Measurements from ENCODE around the gene CKAP4.
"Not testable (repeated sequence)": the region's sequence is repeated elsewhere in the genome, so short reads cannot be mapped to it uniquely, and the experiment has no call there.

Gene CKAP4, protein sequence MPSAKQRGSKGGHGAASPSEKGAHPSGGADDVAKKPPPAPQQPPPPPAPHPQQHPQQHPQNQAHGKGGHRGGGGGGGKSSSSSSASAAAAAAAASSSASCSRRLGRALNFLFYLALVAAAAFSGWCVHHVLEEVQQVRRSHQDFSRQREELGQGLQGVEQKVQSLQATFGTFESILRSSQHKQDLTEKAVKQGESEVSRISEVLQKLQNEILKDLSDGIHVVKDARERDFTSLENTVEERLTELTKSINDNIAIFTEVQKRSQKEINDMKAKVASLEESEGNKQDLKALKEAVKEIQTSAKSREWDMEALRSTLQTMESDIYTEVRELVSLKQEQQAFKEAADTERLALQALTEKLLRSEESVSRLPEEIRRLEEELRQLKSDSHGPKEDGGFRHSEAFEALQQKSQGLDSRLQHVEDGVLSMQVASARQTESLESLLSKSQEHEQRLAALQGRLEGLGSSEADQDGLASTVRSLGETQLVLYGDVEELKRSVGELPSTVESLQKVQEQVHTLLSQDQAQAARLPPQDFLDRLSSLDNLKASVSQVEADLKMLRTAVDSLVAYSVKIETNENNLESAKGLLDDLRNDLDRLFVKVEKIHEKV

DNA sequence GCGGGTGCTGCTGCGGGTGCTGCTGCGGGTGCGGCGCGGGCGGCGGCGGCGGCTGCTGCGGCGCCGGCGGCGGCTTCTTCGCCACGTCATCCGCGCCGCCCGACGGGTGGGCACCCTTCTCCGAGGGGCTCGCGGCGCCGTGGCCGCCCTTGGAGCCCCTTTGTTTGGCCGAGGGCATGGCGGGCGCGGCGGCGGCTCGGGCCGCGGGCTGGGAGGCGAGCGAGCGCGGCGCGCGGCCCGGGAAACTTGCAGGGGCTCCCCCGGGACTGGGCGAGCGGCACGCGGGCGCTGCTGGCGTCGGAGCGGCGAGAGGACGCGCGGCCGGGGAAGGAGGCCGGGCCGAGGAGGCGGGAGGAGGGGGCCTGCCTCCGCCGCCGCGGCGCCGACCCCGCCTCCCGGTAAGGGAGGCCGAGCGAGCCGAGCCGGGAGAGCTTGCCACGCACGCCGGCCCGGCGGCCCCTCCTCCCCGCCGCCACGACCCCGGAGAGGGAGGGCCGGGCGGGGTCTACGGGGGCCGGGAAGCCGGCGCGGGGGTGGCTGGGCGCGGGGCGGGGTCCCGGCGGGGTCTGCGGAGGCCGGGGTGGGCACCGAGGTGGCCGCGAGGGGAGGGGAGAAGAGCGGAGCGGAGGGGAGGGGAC, at the start of gene CKAP4:
CKAP4 (minus strand) TSS at position 347 of the 638 bp plus-strand sequence; CDS start at position 178, 169 bp downstream.
- peak; percentile 79 for DNase-seq

DNA sequence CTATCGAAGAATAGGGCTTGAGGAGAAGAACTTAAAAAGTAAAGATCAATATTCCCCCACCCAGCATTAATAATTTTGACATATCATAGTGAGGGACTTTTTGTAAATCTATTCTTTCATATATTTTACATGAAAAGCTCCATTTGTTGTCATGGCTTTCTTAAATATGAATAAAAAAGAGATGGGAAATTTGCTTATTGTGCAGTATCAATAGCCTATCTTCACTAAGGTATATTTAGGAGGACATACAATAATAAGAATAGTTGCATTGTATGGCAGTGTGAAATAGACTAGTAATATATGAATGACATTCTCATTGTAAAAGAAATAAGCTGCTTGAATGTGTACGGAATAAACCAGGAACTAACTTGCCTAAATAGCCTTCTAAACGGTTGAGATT, 49.3 kb upstream of the CKAP4 start:
- DNase-seq: no peak

DNA sequence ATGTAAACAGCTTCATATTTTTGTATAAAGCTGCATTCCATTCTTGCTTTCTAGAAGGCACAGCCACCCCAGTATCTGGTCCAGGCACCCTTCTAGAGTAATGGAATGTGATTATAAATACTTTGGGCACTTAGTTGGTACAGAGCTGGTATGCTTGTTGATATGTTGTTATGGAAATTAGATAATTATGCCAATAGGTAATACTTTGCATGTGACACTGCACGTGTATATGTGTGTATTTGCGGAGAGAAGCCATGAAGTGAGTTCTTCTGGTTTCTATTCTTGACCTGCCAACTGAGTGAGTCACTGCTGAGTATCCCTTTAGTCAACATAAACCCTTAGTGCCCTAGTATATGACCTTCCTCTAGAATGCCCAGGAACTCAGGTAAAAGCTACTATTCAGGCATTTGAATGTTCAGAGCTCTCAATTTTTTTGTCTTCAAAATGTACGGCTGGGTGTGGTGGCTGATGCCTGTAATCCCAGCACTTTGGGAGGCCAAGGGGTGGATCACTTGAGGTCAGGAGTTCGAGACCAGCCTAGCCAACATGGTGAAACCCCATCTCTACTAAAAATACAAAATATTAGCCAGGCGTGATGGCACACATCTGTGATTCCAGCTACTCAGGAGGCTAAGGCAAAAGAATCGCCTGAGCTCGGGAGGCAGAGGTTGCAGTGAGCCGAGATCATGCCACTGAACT, 48.5 kb upstream of the CKAP4 start:
- DNase-seq: no peak

DNA sequence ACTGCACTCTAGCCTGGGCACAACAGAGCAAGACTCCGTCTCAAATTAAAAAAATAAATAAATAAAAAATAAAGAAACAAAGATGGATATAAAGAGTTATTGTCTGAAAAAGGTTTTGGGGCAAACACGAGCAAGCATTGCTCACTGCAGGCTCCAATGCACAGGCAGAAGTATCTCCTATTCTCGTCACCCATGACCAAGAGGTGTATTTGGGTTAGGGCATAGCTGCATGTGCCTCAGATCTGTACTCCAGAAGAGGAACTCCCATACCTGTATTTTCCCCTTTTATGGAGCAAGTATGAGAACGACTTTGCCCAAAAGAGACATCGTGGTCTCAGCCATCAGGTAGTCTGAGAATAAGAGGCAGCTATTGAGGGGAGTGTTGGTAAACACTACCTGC, 44.5 kb upstream of the CKAP4 start:
- no peak for DNase-seq

DNA sequence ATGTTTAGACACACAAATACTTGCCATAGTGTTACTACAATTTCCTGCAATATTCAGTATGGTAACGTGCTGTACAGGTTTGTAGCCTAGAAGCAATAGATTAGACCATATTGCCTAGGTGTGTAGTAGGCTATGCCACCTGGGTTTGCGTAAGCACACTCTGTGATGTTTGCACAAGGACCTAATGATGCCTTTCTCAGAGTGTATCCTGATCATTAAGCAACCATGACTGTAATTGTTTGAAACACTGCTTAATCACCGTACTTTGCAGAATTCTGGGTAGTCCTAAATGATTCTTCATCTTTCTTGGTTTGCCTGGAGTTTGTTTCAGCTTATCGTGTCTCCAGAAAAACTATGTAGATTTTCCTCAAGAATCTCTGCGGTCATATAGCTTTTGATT, 43.5 kb upstream of the CKAP4 start:
- DNase-seq: no peak

DNA sequence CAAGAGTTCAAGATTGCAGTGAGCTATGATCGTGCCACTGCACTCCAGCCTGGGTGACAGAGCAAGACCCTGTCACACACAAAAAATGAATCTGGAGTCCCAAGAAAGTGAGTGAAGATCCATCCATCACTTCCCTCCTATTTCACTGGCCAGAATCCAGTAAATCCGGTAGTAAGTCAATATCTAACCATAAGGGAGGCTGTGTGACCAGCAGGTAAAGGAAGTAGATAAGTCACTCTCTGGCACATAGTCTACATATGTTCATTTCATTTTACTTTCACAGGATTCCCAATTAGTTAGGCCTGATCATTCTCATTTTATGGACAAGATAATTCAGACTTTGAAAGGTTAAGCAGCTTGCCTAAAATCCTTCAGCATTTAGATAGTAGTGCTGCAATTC, 42.8 kb upstream of the CKAP4 start:
- DNase-seq: no peak

DNA sequence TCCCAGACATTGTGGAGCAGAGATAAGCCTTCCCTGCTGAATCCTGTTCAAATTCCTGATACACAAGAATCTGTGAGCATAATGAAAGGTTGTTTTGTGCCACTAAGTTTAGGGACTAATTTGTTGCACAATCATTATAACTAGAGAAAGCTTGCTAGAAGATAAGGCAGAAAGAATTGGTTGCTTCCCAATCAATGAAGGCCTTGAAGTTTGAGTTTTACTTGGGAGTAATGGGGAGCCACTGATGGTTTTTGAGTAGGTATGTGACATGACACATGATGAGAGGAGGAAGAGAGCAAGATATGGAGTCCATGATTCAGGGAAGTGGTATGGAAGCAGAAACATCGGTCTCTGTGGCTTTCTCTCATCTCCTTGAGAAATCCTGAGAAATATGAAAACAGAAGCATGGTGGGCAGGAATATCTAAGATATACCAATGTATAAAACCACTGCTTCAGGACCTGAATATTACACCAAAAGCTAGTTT, 41.4 kb upstream of the CKAP4 start:
- no peak for DNase-seq

DNA sequence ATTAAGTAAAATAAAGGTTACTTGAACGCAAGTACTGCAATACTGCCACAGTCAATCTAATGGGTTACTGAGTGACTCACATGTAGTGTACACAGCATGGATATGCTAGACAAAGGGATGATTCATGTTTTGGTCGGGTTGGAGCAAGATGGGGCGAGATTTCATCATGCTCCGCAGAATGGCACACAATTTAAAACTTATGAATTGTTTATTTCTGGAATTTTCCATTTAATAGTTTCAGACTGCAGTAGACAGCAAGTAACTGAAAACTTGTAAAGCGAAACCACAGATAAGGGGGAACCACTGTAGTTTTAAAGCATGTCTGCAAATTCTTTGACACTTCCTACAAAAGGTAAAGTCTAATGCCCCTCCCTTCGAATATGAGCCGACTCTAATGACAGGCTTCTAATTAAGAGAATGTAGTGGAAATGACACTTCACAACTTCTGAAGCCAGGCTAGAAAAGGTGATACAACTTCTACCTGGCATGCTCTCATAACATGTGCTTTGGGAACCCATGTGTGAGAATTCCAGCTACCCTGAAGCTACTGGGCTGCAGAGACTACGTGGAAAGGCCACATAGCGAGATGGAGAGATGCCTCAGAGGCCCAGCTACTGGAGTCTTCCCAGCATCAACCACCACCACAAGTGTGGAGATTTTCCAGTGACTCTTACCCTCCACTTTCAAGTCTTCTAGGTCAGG, 40.8 kb upstream of the CKAP4 start:
- DNase-seq: no peak

DNA sequence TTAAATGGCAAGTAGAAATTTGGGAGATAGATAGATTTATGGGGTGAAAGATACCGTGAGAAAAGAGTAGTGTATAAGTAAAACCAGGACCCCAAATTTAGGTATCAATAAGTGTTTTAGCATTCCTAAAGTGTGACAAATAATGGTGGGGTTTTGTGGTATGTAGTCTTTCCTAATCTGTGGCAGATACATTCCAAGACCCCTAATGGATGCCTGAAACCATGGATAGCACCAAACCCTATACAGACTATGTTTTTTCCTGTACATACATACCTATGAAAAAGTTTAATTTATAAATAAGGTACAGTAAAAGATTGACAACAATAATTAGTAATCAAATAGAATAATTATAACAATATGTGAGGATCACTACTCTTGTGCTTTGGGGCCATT, 40.3 kb upstream of the CKAP4 start:
- no peak for DNase-seq

DNA sequence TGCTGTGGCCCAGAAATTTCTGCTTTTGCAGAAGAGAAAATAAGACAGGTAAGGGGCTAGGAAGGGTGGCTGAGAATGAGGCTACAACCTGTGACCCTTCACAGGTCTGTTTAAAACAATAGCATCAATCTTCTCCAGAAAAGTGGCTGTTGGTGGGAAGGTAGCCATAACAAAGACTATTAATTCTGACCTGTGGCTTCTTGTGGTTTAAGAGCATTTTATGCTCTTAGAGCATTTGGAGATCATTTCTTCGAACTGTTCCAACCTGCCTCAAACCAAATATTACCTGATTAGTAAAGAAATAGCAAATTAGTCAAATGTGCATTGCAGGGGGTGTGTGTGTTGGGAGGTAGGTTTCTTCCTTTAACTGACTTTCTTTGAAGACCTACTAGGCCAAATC, 39.5 kb upstream of the CKAP4 start:
- DNase-seq: no peak

DNA sequence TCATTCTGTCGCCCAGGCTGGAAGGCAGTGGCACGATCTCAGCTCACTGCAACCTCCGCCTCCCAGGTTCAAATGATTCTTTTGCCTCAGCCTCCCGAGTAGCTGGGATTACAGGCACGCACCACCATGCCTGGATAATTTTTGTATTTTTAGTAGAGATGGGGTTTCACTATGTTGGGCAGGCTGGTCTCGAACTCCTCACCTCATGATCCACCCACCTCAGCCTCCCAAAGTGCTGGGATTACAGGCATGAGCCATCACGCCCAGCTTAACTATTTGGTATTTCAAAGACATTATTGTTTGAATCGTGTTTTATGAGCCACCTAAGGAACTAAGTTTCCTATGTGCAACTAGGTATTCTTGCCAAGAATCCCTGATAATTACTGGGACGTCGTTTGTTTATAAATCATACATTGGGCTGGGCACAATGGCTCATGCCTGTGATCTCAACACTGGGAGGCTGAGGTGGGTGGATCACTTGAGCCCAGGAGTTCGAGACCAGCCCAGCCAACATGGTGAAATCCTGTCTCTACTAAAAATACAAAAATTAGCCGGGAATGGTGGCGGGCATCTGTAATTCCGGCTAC, 38.8 kb upstream of the CKAP4 start:
- not testable (repeated sequence) for DNase-seq

DNA sequence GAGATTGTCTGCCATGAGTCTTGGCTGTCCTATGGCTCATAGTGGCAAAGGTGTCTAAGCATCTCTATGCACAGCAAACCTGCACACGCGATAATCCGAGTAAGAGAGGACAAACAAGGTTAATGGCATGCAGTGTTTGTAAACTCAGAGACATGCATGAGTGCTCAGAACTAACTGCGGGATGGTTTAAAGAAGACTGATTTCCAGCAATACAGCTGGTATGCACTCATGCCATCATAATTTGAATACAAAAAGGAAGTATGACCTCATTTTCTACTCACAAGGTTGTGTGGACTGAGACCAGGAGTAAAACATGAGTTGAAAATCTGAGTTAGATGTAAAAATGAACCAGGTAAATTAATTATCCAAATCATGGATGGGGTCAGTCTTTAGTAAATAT, 38.2 kb upstream of the CKAP4 start:
- DNase-seq: no peak

DNA sequence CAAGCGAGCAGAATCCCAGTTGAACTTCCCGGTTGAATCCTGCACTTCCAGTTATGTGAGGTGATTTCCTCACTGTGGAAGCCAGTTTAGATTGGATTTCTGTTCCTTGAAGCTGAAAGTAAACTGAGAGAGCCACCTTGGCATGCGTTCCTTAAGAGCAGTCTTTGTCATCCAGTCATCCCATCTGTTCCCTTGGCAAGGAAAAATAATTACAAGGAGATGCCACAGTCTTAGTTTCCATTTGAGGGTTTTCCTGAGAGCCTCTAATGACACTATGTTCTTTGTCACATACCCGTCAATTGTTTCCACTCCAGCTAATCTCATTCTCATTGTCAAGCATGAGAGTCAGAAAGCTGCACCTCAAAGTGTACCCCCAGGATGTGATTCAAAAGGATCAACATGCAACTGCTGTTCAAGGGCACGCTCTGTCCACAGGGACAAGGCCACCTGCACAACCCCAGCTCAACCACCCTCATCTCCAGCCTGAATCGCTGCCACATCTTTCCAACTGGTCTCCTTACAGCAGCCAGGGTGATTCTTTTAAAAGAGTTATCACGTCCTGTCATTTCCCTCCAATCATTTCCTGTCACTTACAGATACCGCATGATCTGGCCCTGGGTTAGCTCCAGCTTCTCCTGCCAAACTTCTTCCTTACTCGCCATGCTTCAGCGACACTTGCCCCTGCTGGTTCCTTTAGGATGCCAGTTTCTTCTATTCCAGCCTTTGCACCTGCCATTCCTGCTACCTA, 36.7 kb upstream of the CKAP4 start:
- DNase-seq: no peak

DNA sequence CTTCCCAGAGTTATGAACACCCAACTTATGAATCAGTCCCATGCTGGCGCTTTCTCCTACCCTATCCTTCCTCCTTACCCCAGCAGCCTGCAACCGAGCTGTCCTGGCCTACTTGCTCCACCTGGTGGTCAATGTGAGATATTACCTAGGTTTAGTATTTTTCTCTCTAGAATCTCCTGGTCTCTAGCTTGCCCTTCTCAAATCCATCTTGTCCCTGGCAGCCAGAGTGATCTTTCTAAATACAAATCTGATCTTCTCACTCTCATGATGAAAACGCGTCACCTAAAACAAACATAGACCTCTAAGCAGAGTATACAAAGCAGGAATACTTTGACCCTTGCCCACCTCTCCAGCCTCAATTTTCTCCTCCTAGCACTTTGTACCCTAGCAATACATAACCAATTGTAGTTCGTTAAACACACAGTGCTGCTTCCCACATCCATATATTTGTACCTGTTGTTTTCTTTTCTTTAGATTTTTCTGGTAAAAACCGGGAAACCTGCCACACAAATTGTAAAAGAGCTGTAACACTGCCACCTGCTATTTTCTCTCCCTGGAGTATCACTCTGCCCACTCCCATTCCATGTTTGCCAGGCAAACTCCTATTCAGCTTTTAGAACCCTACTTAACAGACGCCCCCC, 34.8 kb upstream of the CKAP4 start:
- peak; percentile 27 for DNase-seq

DNA sequence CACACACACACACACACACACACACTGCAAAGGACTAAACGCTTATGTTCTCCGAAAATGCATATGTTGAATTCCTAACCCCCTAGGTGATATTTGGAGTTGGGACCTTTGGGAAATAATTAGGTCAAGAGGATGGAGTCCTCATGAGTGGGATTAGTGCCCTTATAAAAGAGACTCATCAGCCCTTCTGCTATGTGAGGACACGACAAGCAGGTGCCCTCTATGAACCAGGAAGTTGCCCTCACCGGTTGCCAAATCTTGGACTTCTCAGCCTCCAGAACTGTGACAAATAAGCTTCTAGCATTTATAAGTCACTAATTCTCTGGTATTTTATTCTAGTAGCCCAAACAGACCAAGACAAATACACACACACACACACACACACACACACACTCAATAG, 34.0 kb upstream of the CKAP4 start:
- no peak for DNase-seq

DNA sequence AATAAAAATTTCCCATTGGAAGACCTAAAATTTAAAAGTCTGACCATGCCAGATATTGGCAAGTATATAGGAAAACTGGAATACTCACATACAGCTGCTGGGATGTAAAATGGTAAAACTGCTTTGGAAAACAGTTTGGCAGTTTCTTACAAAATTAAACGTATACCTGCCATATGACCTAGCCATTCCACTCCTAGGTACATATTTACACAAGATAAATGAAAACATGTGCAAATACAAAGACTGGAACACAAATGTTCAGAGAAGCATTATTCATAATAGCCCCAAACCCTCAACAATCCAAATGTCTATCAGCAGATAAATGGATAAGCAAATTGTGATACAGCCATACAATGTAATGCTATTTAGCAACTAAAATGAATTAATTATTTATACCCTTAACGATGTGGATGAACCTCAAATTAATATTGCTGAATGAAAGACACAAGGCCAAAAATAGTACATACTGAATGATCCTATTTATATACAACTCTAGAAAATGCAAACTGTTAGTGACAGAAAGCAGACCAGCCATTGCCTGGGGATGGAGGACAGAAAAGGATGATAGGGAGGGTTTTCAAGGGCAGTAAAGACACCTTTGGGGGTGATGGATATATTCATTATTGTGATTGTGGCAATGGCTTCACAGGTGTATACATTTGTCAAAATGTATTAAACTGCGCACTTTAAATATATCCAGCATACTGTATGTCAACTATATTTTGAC, 33.4 kb upstream of the CKAP4 start:
- no peak for DNase-seq

DNA sequence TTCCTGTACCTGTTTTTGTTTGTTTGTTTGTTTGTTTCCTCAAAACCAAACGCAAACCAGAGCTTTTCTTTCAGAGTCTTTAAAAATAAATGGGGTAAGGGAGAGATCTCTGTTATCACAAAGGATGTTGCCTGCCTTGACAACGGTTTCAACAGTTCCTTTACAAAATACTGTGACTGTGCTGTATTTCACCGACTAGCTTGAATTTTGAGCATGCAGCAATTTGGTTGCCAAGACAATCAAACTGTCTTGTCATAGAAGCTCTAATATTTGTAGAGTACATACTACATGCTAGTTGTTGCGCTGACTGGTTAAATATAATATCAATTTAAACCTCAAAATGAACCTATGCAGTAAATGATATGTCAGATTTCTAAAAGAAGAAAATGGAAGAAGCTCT, 32.3 kb upstream of the CKAP4 start:
- DNase-seq: no peak

DNA sequence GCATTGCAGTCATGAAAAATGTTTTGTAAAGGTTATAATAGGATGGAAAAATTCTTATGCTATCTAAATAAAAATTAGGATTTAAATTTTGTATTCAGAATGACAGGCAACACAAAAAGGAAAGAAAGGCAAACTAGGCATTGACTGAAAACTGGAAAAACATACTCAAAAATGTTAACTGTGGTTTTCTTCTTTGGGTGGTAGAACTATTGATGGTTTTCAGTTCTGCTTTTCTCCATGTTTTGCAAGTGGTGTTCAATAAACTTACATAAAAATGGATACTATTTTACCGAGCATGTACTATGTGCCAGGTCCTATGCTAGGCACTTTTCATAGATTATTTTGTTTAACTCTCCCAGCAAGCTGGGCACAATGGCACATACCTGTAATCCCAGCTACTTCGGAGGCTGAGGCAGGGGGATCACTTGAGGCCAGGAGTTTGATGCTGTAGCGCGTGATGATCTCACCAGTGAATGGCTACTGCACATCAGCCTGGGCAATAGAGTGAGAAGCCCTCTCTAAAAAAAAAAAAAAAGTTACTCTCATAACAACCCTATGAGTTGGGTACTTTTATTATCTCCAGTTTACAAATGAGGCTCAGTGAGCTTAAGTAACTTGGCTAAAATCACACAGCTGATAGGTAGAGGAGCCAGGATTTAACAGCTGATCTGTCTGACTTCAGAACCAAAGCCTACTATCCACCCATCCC, 28.4 kb upstream of the CKAP4 start:
- no peak for DNase-seq

DNA sequence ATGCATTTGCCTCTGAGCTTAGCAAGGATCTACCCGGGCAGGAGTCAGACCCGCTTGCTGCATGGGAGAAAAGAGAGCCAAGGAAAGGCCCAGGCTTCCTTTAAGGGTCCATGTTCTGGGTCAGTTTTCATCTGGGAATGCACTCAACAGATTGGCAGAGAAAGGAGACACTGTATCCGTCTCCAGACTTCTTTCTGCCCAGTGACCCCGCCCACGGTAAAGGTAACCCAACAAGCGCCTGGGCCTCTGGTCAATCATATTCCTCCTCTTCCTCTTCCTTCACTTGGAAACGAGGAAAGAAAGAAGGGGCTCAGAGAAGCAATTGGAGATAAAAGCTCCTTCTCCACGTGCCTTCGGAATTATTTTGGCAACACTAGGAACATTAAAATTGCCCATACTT, 27.6 kb upstream of the CKAP4 start:
- no peak for DNase-seq

Measured in 8988T (cell line).